Measurements from ENCODE around the gene BSG. TPM values are rescaled to one million over a fixed set of nuclear protein-coding genes. Genes with fewer than 3 reads are reported as not detected.
A peak's percentile ranks its signal among the peaks of the same experiment; 100 is the strongest.

Gene BSG
- total and polyA plus RNA-seq, 9 donors = 111 to 484 (median 315) TPM

GRCh38 chr19:607301-608154, 35.1 kb downstream of the BSG start:
- no peak for TF ChIP-seq CTCF (IDR thresholded peaks at IDR 0.05)
- TF ChIP-seq POLR2A (IDR thresholded peaks at IDR 0.05) = no peak
- no peak for TF ChIP-seq EP300 (IDR thresholded peaks at IDR 0.05)
- Histone ChIP-seq H3K4me3 (no peak overlapping the region), H3K27me3 (no peaks in the 10 kb centered on the region), H3K27ac (no peak overlapping the region), H3K36me3 (no peaks in the 10 kb centered on the region), H3K4me1 (ENCODE audit: insufficient read depth) (peaks cover 5% of the 10 kb centered on the region), H3K9me3 (no peaks in the 10 kb centered on the region)
- 76 to 82% (median 76%) methylated on average over 27 to 30 of the region's 30 CpGs for WGBS, 3 donors
- intact Hi-C loops (cut with DNase I) = no loop called here
- no peak for DNase-seq

GRCh38 chr19:608155-609003, 36.0 kb downstream of the BSG start:
- TF ChIP-seq EP300 (IDR thresholded peaks at IDR 0.05) (no peak), POLR2A (IDR thresholded peaks at IDR 0.05) (no peak), CTCF (IDR thresholded peaks at IDR 0.05) (no peak)
- Histone ChIP-seq H3K36me3 (no peaks in the 10 kb centered on the region), H3K27me3 (no peaks in the 10 kb centered on the region), H3K9me3 (no peaks in the 10 kb centered on the region), H3K4me3 (no peak overlapping the region), H3K4me1 (ENCODE audit: insufficient read depth) (peaks cover 5% of the 10 kb centered on the region), H3K27ac (no peak overlapping the region)
- intact Hi-C loops (cut with DNase I) = no loop called here
- no peak for DNase-seq
- 68 to 73% (median 72%) methylated on average over 30 of the region's 30 CpGs for WGBS, 3 donors

GRCh38 chr19:609004-609346, 36.6 kb downstream of the BSG start:
- TF ChIP-seq POLR2A (IDR thresholded peaks at IDR 0.05) (no peak), CTCF (IDR thresholded peaks at IDR 0.05) (no peak), EP300 (IDR thresholded peaks at IDR 0.05) (no peak)
- H3K4me3 ChIP-seq = no peak overlapping the region
- DNase-seq = no peak
- H3K27ac ChIP-seq = no peak overlapping the region
- no peaks in the 10 kb centered on the region for H3K27me3 ChIP-seq
- 57 to 64% (median 63%) methylated on average over 8 to 22 of the region's 22 CpGs for WGBS, 3 donors
- H3K9me3 ChIP-seq = no peaks in the 10 kb centered on the region
- peaks cover 5% of the 10 kb centered on the region for H3K4me1 ChIP-seq (ENCODE audit: insufficient read depth)
- intact Hi-C loops (cut with DNase I) = no loop called here
- H3K36me3 ChIP-seq = no peaks in the 10 kb centered on the region

- Histone ChIP-seq H3K36me3 (no peaks in the 10 kb centered on the region), H3K4me1 (ENCODE audit: insufficient read depth) (peaks cover 5% of the 10 kb centered on the region), H3K27me3 (no peaks in the 10 kb centered on the region), H3K27ac (no peak overlapping the region), H3K9me3 (no peaks in the 10 kb centered on the region), H3K4me3 (peak overlapping the region; percentile 7)
- peak in 1 of 5 donors; percentile 84 for DNase-seq
- WGBS, 3 donors = 14 to 34% (median 33%) methylated on average over 24 to 38 of the region's 38 CpGs
- TF ChIP-seq EP300 (IDR thresholded peaks at IDR 0.05) (no peak), POLR2A (IDR thresholded peaks at IDR 0.05) (no peak), CTCF (IDR thresholded peaks at IDR 0.05) (no peak)
- intact Hi-C loops (cut with DNase I) = no loop called here
These were observed 37.8 kb downstream of the BSG start for GRCh38 chr19:610071-610800.

Data from ovary (tissue), 9 donors.